Cardiac septum (tissue), 1 donor: ENCODE data around the gene SLC2A14. TPM values are rescaled to one million over a fixed set of nuclear protein-coding genes. Genes with fewer than 3 reads are reported as not detected.
"Not testable (repeated sequence)": the region's sequence is repeated elsewhere in the genome, so short reads cannot be mapped to it uniquely, and the experiment has no call there.

ENCODE experiments used
- DNase-seq: peaks from one replicate; pipeline ENCODE4 v3.0.0-alpha.2; 2020; ENCODE audit warnings: low spot score
- intact Hi-C: fragments of 100-400 bp; cut with DNase I; formaldehyde crosslinking; loops from one replicate; pipeline ENCODE4 v1.14.0; 2022
- total RNA-seq: library from RNA; stranded (reverse); fragmentation: NEBNext Ultra II Directional; extraction: Animal tissue kit (Norgen Biotek cat#: 25700); gene quantifications from one replicate; pipeline ENCODE4 v1.2.1, GENCODE V29; 2021
- donor health status: DM: no; HTN: no; CAD: no.

Gene SLC2A14
- total RNA-seq, 1 donor from 2014 or later: 0.51 TPM

DNA sequence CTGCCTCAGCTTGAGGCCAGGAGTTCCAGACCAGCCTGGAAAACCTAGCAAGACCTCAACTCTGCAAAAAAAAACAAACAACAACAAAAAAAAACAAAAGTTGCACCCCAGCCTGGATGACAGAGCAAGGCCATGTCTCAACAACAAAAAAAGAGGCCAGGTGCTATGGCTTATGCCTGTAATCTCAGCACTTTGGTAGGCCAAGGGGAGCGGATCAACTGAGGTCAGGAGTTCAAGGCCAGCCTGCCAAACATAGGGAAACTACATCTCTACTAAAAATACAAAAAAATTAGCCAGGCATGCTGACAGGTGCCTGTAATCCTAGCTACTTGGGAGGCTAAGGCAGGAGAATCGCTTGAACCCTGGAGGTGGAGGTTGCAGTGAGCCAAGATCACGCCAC lies 6.5 kb upstream of the SLC2A14 start:
- no peak for DNase-seq
- intact Hi-C loops: no loop called here

DNA sequence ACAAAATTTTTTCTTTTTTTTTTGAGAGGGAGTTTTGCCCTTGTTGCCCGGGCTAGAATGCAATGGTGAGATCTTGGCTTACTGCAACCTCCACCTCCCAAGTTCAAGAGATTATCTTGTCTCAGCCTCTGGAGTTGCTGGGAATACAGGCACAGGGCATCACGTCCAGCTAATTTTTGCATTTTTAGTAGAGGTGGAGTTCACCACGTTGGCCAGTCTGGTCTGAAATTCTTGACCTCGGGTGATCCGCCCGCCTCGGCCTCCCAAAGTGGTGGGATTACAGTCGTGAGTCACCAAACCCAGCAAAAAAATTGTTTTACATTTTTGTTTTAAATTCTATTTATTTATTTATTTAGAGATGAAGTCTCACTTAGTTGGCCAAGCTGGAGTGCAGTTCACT lies 4.7 kb upstream of the SLC2A14 start:
- intact Hi-C loops: no loop called here
- DNase-seq: no peak

DNA sequence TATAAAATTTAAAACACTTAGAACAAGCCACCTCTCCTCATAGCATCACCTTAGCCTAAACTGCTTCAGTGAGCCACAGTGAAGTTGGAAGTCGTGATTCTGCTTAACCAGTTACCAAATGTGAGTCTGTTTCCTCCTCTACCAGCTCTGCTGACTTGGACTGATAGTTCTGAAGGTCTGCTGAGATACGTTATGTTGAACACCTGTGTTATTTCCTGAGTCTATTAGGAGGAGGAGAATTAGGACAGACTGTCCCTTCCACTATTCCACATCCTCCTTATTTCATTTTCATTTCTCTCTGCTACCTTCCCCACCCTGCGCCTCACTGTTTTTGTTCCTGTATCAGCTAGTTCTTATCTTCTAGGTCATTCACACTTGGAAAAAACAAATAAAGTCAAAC lies 2.4 kb downstream of the SLC2A14 start:
- intact Hi-C loops: no loop called here

DNA sequence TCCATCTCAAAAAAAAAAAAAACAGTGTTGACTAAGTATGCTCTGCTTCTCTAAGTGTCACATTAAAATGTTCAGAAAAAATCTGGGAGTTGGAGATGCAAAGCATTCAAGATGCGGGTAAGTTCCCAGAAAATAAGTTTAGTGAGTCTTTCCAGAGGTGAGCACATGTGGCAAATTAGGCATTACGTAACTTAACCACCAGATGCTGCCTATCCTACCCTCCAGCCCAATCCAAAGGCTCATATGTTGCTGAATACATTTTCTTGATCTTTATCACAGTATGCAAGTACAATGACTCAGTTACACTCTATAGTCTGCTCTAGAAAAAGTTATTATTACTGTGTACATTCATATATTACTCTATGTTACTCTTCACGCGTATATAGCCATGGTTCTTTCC lies 3.6 kb downstream of the SLC2A14 start:
- intact Hi-C loops: no loop called here

More for the DNA sequence above, 2.4 kb downstream of the SLC2A14 start:
- DNase-seq: no peak

DNA sequence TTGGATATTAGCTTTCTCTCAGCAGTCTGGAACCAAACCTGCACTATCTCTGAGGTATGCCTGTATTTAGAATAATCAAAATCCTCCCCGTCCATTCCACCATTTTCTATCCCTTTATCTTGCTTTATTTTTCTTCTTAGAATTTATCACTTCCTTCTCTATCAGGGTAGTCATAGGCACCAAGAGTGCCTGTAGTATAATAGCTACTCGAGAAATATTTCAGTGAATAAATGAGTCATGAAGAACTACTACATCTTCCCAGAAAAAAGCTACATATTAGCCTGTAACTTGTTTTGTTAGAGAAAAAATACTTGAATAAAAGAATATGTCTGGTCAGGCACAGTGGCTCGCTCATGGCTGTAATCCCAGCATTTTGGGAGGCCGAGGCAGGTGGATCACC lies 4.3 kb downstream of the SLC2A14 start:
- intact Hi-C loops: no loop called here
- no peak for DNase-seq

More for the DNA sequence above, 3.6 kb downstream of the SLC2A14 start:
- DNase-seq: no peak

DNA sequence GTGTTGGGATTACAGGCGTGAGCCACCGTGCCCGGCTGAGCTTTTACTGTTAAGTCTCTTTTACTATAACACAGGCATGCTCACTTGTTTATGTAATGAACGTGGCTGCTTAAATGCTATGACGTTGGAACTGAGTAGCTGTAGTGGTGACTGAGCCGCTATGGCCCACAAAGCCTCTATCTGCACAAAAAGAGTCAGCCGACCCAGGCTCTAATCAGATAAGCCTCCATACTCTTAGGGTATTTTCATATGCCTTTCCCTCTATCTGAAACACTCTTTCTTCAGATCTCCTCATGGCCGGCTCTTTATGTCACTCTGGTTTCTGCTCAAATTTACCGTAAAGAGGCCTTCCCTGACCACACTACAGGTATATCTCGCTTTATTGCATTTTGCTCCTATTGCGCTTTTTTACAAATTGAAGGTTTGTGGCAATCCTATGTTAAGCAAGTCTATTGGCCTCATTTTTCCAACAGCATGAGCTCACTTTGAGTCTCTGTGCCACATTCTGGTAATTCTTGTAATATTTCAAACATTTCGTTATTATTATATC lies 8.0 kb downstream of the SLC2A14 start:
- intact Hi-C loops: loop anchor here (5.0 kb wide), 1 partner anchor 128 kb away; no protein-coding TSS in a partner anchor
- no peak for DNase-seq

DNA sequence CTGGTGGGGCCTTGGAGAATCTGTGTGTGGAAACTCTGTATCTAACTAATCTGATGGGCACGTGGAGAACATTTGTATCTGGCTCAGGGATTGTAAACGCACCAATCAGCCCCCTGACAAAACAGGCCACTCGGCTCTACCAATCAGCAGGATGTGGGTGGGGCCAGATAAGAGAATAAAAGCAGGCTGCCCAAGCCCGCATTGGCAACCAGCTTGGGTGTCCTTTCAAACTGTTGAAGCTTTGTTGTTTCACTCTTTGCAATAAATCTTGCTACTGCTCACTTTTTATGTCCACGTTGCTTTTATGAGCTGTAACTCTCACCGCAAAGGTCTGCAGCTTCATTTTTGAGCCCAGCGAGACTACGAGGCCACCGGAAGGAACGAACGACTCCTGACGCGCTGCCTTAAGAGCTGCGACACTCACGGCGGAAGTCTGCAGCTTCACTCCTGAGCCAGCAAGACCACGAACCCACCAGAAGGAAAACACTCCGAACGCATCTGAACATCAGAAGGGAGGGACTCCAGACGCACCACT lies 9.8 kb downstream of the SLC2A14 start:
- not testable (repeated sequence) for DNase-seq
- intact Hi-C loops: loop anchor here (5.0 kb wide), 1 partner anchor 129 kb away; no protein-coding TSS in a partner anchor

DNA sequence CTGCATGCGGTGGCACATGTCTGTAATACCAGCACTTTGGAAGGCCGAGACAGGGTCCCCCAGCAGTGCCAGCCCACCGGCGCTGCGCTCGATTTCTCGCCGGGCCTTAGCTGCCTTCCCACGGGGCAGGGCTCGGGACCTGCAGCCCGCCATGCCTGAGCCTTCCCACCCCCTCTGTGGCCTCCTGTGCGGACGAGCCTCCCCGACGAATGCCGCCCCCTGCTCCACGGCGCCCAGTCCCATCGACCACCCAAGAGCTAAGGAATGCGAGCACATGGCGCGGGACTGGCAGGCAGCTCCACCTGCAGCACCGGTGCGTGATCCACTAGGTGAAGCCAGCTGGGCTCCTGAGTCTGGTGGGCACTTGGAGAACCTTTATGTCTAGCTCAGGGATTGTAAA lies 10.4 kb downstream of the SLC2A14 start:
- DNase-seq: not testable (repeated sequence)
- intact Hi-C loops: loop anchor here (5.0 kb wide), 1 partner anchor 130 kb away; no protein-coding TSS in a partner anchor

DNA sequence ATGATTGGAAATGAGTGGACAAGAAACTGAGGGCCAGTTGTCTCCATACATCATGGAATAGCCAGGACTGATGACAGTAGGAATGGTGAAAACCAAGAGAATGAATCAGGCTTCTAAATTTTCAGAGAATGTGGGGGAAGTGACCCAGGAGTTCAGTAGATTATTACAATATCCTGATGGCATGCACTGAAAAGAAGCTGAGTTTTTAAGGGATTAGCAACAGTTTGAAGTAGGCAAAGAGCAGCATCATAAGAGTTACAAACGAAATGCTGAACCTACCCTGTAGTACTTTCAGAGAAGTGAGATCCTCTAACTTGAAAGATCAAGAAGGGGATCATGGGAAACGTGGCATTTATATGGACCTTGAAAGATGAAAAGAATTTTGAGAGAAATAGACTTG lies 13.2 kb downstream of the SLC2A14 start:
- no peak for DNase-seq
- intact Hi-C loops: no loop called here

DNA sequence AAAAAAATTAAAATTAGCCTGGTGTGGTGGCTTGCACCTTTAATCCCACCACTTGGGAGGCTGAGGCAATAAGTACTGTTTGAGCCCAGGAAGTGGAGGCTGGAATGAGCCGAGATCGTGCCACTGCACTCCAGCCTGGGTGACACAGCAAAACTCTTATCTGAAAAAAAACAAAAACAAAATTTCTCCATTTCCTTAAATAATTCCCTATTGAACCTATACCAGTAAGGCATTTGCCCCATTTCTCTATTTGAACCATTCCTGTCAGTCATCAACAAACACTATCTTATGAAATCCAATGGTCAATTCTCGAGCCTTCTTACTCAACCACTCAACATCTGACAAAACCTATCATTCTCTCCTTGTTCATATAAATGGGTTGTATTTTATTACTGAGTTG lies 14.7 kb downstream of the SLC2A14 start:
- DNase-seq: no peak
- intact Hi-C loops: no loop called here

DNA sequence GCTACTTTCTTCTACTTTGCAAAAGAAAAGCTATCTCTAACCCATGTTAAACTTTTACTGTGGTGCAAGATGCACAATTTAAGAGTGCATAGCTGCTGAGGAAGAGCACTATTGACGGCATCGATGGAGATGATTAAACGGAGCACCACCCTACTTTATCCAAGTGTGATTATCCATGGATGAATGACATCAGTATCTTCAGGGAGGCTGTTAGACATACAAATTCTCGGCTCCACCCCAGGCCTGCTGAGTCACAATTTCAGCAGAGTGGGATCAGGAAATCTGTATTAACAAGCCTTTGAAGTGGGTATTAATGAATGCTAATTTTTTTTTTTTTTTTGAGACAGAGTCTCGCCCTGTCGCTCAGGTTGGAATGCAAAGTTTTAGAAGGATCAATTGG lies 16.2 kb downstream of the SLC2A14 start:
- no peak for DNase-seq
- intact Hi-C loops: no loop called here

DNA sequence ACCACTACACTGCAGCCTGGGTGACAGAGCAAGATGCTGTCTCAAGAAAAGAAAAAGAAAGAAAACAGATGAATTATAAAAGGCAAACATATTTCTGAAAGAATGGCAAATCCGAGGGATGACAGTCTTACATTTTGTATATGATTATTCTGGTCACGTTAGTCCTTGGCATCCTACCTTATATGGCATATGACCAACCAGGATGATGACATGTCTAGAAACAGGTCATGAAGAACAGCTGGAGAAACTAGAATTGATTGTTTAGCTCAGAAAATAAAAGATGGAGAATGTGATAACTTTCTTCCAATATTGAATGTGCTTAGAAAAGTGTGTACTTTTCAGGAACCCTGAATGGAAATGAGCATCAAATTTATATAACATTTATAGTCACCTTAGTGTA lies 19.2 kb downstream of the SLC2A14 start:
- no peak for DNase-seq
- intact Hi-C loops: no loop called here

DNA sequence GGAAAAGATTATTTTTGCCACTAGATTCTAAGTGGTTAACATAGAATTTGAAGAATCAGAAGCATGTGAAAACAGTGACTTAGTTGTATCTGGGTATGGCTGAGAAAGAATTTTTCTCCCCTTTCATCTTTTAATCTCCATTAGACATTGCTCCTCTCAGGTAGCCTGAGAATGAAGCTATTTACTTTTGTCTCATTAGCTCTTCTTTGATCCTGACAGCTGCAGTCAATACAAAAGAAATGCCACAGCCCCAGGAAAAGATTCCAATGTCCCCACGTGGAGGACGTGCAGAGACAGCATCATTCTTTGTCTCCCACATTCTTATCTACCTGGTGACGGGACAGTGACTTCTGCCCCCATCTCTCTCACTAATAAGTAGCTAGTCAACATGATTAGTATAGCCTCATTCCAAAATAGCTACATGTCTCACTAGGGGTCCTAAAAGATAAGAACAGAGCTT lies 21.1 kb downstream of the SLC2A14 start:
- intact Hi-C loops, DNase-seq: not testable (repeated sequence)

DNA sequence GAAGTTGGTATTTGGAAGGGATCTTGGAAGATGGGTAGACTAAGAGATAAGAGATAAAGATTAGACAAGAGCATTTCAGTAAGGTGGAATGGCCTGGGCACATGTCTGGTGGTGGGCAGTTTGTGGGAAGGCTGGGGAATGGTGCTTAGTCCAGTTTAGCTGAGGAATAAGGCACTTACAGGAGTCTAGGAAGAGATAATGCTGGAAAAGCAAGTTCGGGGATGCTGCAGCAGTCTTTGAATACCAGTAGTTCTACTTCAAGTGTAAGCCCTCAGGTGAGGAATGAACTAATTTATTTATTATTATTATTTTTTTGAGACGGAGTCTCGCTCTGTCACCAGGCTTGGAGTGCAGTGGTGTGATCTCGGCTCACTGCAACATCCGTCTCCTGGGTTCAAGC lies 22.6 kb downstream of the SLC2A14 start:
- DNase-seq, intact Hi-C loops: not testable (repeated sequence)

DNA sequence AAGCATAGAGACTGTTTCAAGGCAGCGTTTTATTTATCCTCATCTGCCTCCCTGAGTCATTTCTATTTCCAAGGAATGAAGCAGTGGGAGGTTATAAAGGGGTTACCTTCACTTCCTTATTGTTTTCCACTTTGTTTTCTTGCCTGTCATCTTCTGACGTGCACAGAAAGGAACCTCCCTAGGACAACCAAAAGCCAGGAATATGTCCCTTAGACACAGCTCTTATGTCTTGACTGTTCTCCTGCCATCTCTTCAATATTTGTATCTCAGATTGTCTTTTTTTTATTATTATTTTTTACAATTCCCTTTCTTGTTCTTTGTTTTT lies 24.7 kb downstream of the SLC2A14 start:
- intact Hi-C loops, DNase-seq: not testable (repeated sequence)

DNA sequence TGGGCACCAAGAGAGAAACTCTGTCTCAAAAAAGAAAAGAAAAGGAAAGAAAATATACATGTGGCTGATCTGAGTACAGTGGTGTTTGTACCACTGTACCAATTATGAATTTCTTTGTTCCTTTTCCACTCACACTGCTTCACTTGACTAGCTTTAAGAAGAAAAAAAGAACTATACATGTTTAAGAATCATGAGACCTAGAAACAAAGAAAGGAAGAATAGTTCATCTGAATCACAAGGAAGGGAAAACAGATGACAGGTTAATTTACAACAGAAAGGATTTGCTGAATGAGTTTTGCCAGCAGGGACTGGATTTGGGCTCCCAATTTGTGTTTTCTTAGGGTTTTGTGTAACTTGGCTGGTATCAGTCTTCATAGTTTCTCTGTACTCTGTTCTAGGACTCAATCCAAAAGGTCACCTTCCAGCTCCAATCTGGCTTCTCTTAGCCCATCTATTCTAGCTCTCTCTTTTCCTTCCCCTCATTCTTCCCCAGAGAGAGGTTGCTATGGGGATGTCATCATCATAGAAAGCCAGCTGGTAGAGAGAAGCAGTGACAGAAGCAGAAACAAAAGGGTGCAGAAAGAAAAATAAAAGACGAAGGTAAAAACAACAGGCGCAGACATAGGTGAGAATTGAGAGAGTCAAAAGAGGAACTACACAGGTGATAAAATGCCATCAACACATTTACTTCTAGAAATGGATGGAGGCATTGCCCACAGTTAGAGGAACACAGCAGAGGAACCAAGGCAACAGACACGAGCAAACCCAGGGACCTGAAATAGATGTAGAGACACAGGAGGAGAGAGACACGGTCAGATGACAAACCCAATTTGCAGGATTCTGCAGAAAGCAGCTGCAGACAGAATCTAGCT lies 25.3 kb downstream of the SLC2A14 start:
- DNase-seq, intact Hi-C loops: not testable (repeated sequence)

DNA sequence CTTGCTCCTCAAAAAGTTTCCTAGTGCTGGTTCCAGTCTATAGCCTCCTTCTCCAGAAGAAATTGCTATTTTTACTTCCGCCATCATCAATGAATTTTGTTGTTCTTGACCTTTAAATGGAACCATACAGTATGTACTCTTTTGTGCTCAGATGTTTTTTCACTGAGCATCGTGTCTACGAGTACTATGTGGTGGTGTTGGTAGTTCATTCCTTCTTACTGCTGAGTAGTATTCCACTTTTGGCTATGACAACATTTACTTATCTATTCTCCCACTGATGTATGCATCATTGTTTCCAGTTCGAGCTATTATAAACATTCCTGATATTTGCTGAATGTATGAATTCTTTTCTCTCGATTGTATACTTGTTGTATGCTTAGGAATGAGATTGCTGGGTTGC lies 28.6 kb downstream of the SLC2A14 start:
- DNase-seq: no peak
- intact Hi-C loops: no loop called here

DNA sequence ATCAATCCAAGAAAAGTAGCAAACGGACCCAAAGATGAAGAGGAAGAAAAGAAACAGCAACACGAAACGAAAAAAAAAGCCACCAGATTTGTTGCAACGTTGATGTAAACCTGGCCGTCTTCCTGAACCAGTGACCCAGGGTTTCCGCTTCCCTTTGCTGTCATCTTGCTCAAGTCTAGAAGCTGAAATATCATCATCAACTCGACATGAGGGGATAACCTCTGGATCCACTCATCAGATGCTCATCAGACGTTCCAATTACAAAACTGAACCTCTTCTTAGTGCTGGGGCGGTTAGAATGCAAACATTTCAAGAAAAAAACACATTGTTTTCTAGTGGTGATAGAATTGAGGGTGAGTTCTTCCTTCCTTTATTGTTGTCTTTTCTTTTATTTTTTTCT lies 29.1 kb downstream of the SLC2A14 start:
- DNase-seq, intact Hi-C loops: not testable (repeated sequence)

DNA sequence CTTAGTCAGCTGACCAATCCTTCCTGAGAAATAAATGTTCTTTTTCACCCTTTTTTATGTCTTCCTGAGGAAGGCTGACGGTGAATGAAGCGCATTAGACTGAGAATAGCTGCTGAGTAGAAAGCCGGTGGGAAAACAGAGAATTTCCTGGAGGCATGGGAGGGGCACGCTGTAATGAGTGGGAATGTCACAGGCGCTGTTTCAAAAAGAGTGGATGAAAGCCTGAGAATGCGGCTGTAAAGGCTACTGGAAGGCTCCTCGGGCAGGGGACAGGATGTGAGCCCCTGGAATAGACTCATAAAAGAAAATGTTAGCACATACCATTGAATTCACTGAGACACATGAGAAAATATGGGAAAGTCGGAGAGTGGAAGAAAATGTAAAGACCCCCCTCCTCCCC lies 29.6 kb downstream of the SLC2A14 start:
- intact Hi-C loops, DNase-seq: not testable (repeated sequence)

DNA sequence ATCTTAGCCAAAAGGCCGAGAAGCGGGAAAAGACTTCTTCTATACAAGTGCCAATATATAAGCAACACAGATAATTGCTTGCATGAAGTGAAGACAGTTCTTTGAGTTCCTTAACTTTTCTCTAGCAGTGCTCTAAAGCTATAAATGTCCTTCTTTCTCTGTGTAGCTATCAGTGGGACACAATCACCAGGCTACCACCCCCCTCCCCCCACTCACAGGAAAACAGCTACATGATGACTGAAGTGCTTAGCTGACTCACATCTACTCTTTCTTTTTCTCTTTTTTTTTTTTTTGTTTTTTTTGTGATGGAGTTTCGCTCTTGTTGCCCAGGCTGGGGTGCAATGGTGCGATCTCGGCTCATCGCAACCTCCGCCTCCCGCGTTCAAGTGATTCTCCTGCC lies 30.3 kb downstream of the SLC2A14 start:
- intact Hi-C loops, DNase-seq: not testable (repeated sequence)

DNA sequence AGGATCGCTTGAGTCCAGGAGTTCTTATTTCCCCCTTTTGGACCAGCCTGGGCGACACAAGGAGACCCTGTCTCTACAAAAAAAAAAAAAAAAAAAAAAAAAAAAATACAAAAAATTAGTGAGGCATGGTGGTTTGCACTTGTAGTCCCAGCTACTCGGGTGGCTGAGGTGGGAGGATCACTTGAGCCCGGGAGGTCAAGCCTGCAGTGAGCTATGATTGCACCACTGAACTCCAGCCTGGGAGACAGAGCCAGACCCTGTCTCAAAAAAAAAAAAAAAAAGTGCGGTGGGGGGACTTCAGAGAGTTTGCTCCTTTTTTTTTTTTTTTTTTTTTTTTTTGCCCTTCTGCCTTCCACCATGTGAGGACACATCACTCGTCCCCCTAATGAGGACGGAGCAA lies 32.9 kb downstream of the SLC2A14 start:
- DNase-seq, intact Hi-C loops: not testable (repeated sequence)
